Astrocyte (in vitro differentiated cells and primary cell): ENCODE measurements around the gene LYRM4.

Experiments used
- CTCF ChIP-seq: IDR thresholded peaks from 2 replicates; pipeline ENCODE4 v1.5.1; 2011; ENCODE audit warnings: low read depth, mild to moderate bottlenecking, inconsistent platforms, low read length, moderate library complexity; ENCODE audit not compliant: insufficient read depth
- EZH2 ChIP-seq: IDR thresholded peaks from 2 replicates; pipeline ENCODE4 v1.6.1; 2012; ENCODE audit warnings: mild to moderate bottlenecking, low read length, inconsistent platforms; ENCODE audit not compliant: insufficient read depth

- TF ChIP-seq CTCF (no peak), EZH2 (no peak)
These were observed 41.6 kb upstream of the LYRM4 start for GRCh38 chr6:5302220-5302946.
